Muscle of arm (tissue), 12 donors: ENCODE data around the gene RNU2-63P. TPM values are rescaled to one million over a fixed set of nuclear protein-coding genes. Genes with fewer than 3 reads are reported as not detected.
"Not testable (repeated sequence)": the region's sequence is repeated elsewhere in the genome, so short reads cannot be mapped to it uniquely, and the experiment has no call there.

ENCODE experiments used
- DNase-seq: peaks from one replicate; pipeline ENCODE4 v3.0.0-alpha.2; 2013
- polyA plus RNA-seq, 12 donors: library from polyadenylated mRNA; unstranded; fragments of 120-200 nt; gene quantifications; one replicate each; pipeline ENCODE4 v1.2.1, GENCODE V29; 2013; ENCODE audit not compliant: insufficient read length in 12 of 12

The RNU2-63P gene
- polyA plus RNA-seq, 12 donors, result not detected

DNA sequence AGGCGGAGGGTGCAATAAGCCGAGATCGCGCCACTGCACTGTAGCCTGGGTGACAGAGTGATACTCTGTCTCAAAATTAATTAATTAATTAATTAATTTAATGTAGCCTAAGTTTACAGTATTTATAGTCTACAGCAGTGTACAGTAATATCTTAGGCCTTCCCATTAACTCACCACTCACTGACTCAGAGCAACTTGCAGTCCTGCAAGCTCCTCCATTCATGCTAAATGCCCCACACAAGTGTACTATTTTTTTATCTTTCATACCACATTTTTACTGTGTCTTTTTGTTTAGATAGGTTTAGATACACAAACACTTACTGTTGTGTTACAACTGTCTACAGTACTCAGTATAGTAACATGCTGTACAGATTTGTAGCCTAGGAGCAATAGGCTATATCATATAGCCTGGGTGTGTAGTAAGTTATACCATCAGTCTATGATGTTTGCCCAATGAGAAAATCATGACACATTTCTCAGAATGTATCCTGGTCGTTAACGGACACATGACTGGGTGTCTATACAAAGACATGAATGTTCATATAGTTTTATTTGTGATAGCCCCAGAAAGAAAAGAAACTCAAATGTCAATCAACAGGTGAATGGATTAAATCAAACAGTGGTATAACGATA, 15.8 kb upstream of the RNU2-63P start:
- no peak for DNase-seq

DNA sequence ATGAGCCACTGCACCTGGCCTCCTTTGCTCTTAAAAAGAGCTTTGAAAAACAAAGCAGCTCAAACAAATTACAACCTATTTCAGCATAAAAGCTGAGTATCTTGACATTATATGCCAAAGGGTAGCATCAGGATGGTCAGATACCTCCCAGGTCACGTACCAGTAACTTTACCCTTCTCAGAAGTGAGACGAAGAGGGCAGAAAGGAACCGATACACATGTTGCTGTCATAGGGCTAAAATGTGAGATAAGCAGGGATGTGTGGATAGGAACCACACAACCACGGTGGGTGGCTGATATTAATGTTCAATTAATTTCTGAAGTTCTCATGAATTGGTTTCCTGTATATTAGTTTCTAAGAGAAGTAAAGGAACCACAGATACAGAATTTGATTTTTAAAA, 12.6 kb upstream of the RNU2-63P start:
- DNase-seq, result no peak

DNA sequence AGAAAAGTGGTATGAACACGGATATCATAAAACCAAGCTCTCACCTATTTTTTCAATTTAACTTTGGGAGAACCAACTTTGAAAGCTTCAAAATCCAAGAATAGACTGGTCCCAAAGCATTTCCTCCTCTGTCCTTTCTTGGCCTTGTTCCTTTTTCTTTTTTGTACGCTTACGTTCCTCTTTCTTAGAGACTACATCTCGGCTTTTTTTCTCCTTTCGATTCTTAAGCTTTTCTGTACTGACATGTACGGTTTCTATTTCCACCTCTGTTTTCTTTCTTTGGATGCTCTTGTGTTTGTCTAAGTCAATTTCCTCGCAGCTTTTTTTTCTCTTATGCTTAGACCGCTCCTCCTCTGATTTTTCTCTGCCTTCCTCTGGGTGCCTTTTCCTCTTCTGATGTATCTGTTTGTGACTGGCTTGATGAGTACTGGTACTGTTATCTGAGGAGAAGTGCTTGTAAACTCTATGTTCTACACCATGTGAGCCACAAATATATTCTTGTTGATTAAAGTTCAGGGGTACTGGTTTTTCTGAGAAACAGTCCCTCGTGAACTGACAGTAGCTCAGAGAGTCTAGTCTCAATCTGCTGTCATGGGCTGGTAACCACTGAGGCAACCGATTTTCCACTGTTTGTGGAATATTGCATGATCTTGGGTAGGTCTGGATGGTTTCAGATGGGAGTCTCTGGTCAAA, 11.5 kb upstream of the RNU2-63P start:
- DNase-seq, result no peak

DNA sequence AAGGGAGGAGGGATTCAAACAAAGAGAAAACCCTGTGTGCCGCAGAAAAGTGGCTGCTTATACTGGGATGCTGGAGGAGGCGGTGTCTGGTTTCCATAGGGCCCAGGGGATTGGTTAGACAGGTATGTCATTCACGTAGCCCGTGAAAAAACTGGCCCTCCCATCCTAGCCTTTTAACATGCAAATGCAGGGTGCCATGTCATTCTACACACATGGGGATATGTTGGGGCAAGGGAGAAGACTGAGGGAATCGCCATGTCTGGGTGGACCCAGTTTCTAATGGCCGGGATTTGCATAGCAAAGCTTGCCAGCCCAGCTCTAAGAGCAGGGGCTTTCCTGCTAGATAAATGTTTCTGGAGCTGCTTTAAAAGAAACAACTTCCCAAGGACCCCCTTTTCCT, 8.2 kb upstream of the RNU2-63P start:
- no peak for DNase-seq

DNA sequence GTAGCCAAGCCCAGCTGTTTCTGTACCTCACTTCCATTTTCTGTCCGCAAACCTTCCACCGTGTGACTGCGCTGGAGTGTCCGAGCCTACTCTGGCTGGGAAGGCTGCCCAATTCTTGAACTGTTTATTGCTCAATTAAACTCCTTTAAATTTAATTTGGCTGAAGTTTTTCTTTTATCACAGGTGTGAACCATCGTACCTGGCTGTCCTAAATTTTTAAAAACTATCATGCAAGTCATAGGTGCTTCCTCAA, 6.2 kb upstream of the RNU2-63P start:
- DNase-seq, result no peak

- DNase-seq, result no peak
Observed at GRCh38 chr2:88019985-88020384, 3.6 kb upstream of the RNU2-63P start.

DNA sequence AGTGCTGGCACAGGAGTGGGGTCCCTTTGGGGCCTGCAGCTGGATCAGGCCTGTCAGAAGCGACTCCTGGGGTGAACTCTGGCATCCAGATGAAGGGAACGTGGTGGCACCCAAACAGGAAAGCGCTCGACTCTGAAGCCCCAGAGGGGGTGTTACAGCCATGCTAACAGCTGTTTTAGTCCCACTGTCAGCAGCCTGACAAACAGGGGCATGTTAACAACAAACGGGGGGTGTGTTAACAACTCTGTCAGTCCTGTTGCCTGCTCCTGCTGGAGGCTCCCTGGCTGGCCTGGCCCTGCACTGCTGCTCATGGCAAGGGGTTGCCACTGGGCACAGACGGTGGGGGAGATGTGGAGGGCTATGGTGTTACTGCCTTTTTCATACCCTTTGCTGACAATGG, 2.6 kb upstream of the RNU2-63P start:
- DNase-seq, result no peak

DNA sequence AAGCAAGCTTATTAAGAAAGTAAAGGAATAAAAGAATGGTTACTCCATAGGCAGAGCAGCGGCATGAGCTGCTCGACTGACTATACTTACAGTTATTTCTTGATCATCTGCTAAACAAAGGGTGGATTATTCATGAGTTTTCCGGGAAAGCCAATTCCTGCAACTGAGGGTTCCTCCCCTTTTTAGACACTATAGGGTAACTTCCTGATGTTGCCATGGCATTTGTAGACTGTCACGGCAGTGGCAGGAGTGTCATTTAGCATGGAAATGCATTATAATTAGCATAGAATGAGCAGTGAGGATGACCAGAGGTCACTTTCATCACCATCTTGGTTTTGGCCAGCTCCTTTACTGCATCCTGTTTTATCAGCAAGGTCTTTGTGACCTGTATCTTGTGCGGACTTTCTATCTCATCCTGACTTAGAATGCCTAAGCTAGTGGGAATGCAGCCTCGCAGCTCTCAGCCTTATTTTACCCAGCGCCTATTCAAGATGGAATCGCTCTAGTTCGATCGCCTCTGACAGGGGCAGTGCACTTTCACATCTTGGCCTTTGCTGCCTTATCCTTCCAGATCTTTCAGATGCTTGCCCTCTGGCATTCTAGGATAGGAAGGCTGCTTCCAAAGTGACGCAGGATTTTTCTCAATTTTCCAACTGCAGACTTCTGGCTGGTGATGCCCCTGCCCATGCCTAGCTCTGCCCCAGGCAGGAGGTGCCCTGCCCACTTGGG, 1.9 kb upstream of the RNU2-63P start:
- DNase-seq, result not testable (repeated sequence)

- DNase-seq, result not testable (repeated sequence)
Observed at GRCh38 chr2:88017780-88018038, 1.4 kb upstream of the RNU2-63P start.

DNA sequence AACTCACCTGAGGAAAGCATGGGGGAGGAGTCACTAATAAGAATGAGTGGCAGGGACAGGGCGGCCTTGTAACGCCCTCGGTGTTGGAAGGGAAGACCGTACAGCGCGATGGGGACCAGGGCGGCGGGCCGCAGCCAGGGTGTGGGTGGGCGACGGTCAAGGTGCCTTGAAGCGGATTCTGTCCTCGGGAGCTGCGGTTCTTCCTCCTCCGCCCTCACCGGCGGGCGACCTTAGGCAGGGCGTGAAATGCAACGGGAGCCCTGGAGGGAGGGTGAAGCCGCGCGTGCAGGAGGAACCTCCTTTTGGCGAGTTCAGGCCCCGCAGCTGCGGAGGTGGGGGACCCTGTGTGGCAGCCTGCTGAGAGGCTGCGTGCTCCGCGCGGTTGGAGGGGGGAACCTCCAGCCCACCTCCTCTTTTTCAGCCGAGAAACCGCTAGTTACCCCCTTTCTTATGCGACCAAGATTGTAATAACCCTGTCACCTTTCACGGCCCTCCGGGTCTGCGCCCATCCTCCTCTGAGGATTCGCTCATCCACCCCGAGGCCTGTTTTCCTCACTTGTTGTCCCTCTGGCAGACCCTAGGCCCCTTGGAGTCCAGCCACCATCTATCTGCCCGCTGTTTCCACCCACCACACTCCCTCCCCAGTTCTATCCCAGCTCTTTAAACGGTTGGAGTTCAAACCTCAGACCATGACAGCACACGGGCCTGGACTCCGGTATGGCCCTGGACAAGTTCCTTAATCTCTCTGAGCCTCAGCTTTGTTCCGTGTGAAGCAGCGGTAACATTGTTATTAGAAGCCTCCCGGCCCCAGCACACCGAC, 823 bp upstream of the RNU2-63P start:
- DNase-seq, result peak; percentile 6

- DNase-seq, result no peak
Observed at GRCh38 chr2:88011011-88011410, 5.3 kb downstream of the RNU2-63P start.

GRCh38 chr2:88010136-88010535, 6.2 kb downstream of the RNU2-63P start:
- DNase-seq, result no peak

DNA sequence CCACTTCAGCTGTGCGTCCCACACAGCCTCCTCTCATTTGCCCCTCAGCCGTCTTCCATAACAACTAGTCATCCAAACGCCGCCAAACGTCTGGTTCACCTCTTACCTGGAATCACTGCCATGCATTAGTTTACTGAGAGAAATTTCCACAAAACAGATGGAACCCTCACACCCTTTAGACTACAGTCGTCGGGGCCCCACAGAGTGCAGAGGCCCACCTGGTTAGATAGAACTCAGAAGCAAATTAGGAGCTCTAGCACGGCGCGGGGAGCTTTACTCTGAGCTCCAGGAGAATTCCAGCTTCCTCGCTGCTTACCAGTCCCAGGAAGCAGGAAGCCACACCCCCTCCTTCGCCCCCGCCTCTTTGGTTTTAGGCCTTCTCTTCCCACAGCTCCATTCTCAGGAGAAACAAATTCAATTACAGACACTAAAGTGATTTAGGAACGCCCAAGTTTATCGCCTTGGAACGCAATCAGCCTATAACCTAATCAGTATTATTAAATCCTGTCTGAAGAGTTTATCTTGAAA, 9.4 kb downstream of the RNU2-63P start:
- DNase-seq, result no peak

DNA sequence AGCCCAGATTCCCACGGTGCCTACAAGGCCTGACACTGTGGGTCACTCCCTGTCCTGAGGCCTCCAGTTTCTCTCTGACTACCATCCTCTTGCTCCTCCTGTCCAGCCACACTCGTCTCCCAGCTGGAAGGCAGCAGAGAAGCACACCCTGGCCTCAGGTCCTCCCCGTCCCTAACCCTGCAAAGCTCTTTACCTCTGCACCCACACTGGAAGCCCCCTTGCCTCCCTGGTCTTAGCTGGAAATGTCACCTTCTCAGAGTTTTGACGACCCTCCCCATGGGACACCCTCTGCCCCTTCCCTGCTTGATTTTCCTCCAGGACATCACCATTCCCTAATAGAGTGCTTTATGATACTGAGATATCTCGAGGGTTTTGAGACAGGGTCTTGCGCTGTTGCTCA, 10.6 kb downstream of the RNU2-63P start:
- no peak for DNase-seq

GRCh38 chr2:88003074-88003755, 13.1 kb downstream of the RNU2-63P start:
- DNase-seq, result peak; percentile 13

GRCh38 chr2:88002359-88002707, 14.0 kb downstream of the RNU2-63P start:
- no peak for DNase-seq

GRCh38 chr2:88000474-88000873, 15.9 kb downstream of the RNU2-63P start:
- DNase-seq, result not testable (repeated sequence)

- DNase-seq, result no peak
Observed at GRCh38 chr2:87996570-87996969, 19.8 kb downstream of the RNU2-63P start.

GRCh38 chr2:87995756-87996155, 20.6 kb downstream of the RNU2-63P start:
- no peak for DNase-seq

- DNase-seq, result not testable (repeated sequence)
Observed at GRCh38 chr2:87994304-87994850, 22.0 kb downstream of the RNU2-63P start.

GRCh38 chr2:87992569-87992968, 23.8 kb downstream of the RNU2-63P start:
- not testable (repeated sequence) for DNase-seq

DNA sequence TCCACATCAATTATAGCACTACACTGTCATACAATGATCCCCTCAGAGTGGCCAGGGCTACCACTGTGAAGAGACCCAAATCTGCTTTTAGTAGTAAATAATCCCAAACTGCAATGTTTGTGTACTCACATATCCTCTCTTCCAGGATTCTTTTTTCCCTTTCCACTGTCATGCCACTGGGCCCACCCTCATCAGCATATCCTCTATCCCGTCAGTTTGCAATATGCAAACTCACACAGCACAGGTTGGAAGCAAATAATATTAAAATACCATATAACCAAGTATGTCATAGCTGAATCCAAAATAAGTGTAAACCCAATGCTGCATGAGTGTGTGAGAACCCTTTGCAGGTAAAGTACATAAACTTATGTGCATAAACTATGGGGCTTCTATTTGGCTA, 28.9 kb downstream of the RNU2-63P start:
- DNase-seq, result not testable (repeated sequence)
